ENCODE results near the gene EIF1B.

- TF ChIP-seq CTCF (IDR thresholded peaks at IDR 0.05) (no peak), TCF7L2 (IDR thresholded peaks at IDR 0.05; ENCODE audit: low read depth, low read length) (no peak)
Observed at GRCh38 chr3:40310705-40311104, 1.2 kb downstream of the EIF1B start.
